ENCODE data around the gene BMX.

BMX gene

GRCh38 chrX:15505101-15505500 is 4.5 kb downstream of the BMX start:
- DNase-seq (ENCODE audit: low spot score) (no peak), FAIRE-seq (no peak)

- DNase-seq (ENCODE audit: low spot score) (no peak), FAIRE-seq (no peak)
These were observed 6.4 kb downstream of the BMX start for GRCh38 chrX:15507005-15507404.

- FAIRE-seq: no peak
These were observed 9.2 kb downstream of the BMX start for GRCh38 chrX:15509845-15510244.

GRCh38 chrX:15511563-15511962 is 11.0 kb downstream of the BMX start:
- FAIRE-seq: no peak
- no peak for DNase-seq (ENCODE audit: low spot score)

More at GRCh38 chrX:15509845-15510244, 9.2 kb downstream of the BMX start:
- no peak for DNase-seq (ENCODE audit: low spot score)

DNA sequence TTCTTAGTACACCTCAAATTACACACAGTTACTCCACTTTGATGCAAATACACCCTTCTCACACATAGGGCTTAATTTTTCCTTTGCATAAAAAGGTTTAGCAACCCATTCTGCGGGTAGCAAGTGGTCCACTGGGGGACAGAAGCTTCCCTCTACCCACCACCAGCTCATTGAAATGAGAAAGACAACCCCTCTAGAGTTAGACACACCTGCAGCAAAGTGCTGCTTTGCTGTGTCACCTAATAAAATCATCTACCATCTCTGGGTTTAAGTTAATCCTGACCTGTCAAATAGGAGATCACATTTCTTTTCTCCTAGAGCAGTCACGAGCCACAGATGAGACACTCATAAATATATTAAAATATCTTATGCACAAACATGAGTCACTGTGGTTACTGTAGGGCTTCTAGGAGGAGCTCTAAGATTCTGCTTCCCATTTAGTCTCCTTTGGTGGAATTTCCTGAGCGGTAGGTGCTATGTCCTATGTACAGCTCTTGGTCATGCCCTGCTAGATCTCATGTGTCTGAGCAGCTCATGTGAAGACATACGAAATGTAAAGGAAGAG is 11.9 kb downstream of the BMX start:
- FAIRE-seq: no peak
- no peak for DNase-seq (ENCODE audit: low spot score)

DNA sequence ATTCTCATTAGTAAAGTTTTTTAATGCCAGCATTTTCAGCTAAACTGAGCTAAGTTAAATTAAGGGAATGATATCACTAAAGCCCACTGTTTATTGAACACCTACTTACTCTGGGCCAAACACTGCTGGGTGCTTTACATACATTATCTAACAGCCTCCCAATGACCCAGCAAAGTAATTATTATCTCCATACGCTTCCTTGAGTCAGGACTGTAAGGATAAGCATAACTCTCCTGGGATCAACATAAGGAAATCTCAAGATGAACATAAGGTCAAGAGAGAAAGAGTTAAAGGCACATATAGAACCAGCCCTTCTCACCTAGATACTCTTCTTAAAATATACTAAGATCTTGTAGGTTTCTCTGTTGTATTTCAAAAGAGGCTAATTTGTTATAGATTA is 13.7 kb downstream of the BMX start:
- FAIRE-seq (no peak), DNase-seq (ENCODE audit: low spot score) (no peak)

DNA sequence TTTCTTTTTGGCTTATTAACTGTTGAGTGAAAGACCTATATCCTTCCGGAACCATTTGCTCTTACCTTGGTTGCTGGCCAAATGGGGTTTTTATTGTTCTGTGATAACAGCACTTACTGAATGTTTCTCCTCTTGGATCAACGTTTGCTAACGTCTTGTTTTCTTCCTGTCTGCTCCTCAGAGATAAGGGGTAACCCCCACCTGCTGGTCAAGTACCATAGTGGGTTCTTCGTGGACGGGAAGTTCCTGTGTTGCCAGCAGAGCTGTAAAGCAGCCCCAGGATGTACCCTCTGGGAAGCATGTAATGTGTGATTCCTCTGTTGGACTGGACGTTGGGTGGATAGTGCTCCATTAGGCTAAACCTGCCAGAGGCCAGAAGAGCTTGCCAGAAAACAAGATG is 15.3 kb downstream of the BMX start:
- DNase-seq (ENCODE audit: low spot score) (no peak), FAIRE-seq (no peak)

DNA sequence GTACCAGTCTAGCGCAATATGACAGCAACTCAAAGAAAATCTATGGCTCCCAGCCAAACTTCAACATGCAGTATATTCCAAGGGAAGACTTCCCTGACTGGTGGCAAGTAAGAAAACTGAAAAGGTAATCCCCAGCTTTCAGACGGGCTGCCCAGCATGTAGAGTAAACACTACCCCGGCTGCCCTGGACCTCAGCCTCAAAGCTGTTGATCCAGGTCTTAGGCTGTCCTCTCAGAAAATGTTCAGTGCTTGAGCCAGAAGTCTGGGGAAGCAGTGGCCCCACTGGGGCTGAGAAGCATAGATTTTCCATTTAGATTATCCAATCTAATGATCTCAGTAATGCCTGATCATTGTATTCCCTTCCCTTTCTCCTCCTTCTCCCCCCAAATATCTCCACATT is 21.9 kb downstream of the BMX start:
- FAIRE-seq (no peak), DNase-seq (ENCODE audit: low spot score) (no peak)

DNA sequence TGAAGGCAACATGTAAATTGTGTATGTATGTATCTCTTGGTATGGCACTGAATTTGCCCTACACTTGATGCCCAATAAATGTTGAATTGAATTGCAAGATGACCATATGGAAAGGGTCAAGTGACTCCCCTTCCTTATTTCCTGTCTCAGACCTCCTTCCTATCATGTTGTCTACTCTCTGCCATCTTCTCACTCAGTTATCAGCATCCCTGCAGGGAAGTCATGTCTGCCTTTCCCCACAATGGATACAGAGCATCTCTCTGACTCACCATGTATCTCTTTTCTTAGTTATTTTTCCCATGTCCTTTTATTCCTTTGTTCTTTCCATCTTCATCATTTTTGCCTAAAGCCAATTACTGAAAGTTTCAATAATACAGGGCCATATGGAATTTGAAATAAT is 22.5 kb downstream of the BMX start:
- DNase-seq (ENCODE audit: low spot score) (no peak), FAIRE-seq (no peak)

DNA sequence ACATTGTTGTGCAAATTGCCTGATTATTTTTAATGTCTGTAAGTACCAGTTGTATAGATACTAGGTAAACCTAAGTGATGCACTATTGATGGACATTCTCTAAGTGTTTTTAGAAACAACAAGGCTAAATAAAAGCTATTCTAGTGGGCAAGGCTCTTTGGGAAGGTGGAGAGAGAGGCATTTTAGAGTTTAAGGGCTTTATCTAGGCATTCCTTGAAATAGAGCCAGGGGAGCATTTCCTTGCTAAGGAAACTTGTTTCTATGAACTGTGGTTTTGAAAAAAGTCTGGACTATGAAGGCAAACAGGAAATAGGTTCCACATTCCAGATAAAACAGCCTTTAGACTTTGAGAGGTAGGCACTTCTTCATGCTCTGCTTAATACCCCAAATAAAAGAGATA is 23.8 kb downstream of the BMX start:
- DNase-seq (ENCODE audit: low spot score) (no peak), FAIRE-seq (no peak)

- no peak for FAIRE-seq
These were observed 25.2 kb downstream of the BMX start for GRCh38 chrX:15525664-15526416.

DNA sequence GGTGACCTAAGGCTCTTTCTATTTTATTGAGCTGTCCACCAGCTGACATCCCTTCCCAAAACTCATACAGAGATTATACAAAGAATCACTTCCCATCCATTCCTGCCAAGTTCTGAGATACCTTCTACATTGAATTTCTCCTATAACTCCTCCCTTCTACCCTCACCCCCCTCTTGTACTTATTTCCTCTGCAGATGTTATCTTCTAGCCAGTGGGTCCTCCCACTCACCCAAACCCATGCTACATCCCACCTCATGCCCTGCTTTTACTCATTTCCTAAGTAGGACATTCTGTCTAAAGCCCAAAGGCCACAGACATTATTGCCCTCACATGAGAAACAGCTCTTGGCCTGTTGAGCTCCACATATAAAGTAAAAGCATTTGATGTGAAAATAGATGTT is 28.6 kb downstream of the BMX start:
- no peak for FAIRE-seq

More at GRCh38 chrX:15525664-15526416, 25.2 kb downstream of the BMX start:
- DNase-seq (ENCODE audit: low spot score): no peak

DNA sequence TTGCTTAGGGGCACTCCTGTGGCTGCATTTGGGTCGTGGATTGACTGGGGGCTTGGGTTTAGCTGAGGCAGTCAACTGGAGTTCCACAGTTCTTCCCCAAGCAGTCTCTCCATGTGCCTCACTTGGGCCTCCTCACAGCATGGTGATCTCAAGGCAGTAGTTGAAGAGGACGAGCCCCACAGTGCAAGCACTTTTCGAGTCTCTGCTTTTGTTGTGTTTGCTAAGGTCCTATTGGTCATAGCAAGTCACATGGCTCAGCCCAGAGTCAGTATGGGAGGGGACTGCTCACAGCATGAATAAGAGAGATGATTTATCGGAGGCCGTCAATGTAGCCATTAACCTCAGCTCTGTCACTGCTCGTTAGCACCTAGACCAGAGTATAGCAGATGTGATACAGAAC is 29.7 kb downstream of the BMX start:
- DNase-seq (ENCODE audit: low spot score) (no peak), FAIRE-seq (no peak)

More for the DNA sequence above, 28.6 kb downstream of the BMX start:
- no peak for DNase-seq (ENCODE audit: low spot score)

DNA sequence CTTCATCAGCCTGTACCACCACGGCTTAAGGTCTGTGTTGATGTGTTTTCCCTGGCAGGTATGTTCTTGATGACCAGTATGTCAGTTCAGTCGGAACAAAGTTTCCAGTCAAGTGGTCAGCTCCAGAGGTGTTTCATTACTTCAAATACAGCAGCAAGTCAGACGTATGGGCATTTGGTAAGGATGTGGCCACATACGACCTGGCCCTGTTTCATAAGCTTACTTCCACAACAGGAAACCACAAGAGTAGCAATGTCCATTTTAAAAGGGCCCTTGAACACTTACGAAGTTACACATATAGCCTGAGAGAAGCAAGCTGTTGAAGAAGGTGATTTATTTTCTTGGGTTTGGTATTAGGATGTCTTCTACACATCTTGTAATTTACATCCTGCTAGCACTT is 46.1 kb downstream of the BMX start:
- no peak for DNase-seq (ENCODE audit: low spot score)

GRCh38 chrX:15547356-15547755 is 46.7 kb downstream of the BMX start:
- FAIRE-seq (no peak), DNase-seq (ENCODE audit: low spot score) (no peak)

More for the DNA sequence above, 46.1 kb downstream of the BMX start:
- FAIRE-seq: no peak

DNA sequence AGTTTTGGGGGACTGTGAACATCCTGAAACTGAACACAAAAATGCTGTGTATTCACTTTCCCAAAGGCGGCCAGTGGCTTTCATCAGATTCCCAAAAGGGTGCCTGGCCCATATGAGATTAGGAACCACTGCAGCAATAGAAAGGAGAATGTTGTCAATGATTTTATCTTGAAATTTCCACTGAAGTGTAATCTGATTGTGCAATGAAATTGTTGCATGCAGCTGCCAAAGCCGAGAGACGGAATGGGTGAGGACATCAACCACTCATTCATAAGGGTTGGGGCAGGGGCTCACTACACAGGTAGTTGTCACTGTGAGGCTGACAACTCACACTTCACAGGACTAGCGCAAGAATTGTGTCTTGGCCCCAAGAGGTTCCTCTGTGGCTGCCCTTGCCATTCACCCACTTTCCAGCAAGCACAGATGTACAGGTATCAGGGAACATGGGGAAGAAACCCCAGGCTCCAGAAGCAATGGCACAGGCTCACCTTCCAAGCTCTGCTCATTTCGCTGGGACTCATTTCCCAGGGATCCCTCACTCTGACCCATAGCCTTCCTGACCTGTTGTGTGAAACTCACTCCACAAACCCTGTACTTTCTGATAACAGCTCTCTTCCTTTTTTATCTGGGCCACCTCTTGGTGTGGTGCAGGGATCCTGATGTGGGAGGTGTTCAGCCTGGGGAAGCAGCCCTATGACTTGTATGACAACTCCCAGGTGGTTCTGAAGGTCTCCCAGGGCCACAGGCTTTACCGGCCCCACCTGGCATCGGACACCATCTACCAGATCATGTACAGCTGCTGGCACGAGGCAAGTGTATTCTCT is 48.8 kb downstream of the BMX start:
- DNase-seq (ENCODE audit: low spot score) (no peak), FAIRE-seq (no peak)

DNA sequence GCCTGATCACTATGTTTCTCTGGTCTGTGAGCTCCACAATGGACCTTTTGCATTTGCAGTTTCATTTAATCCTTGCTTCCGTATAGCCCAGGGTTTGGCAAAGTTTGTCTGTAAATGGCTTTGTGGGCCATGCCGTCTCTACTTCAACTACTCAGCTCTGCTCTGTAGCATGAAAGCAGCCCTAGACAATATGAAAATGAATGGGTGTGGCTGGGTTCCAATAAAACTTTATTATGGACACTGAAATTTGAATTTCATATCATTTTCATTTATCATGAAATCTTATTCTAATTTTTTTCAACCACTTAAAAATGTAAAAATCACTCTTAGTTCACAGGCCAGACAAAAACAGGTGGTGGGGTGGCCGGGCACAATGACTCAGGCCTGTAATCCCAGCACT is 58.6 kb downstream of the BMX start:
- DNase-seq (ENCODE audit: low spot score) (no peak), FAIRE-seq (no peak)

GRCh38 chrX:15560924-15561323 is 60.3 kb downstream of the BMX start:
- FAIRE-seq: no peak

DNA sequence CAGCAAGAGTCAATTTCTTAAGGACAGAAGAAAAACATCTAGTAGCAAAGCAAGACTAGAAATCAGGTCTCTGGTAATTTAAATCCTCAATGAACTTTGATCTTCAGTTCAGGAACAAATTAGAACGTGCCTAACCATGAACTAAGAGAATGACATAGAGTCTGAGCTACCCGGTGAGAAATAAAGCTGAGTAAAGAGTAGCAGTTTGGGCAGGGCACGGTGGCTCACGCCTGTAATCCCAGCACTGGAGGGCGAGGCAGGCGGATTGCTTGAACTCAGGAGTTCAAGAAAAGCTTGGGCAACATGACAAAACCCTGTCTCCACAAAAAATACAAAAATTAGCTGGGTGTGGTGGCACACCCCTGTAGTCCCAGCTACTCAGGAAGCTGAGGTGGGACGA is 62.4 kb downstream of the BMX start:
- DNase-seq (ENCODE audit: low spot score): no peak
- FAIRE-seq: no peak

More at GRCh38 chrX:15560924-15561323, 60.3 kb downstream of the BMX start:
- no peak for DNase-seq (ENCODE audit: low spot score)

DNA sequence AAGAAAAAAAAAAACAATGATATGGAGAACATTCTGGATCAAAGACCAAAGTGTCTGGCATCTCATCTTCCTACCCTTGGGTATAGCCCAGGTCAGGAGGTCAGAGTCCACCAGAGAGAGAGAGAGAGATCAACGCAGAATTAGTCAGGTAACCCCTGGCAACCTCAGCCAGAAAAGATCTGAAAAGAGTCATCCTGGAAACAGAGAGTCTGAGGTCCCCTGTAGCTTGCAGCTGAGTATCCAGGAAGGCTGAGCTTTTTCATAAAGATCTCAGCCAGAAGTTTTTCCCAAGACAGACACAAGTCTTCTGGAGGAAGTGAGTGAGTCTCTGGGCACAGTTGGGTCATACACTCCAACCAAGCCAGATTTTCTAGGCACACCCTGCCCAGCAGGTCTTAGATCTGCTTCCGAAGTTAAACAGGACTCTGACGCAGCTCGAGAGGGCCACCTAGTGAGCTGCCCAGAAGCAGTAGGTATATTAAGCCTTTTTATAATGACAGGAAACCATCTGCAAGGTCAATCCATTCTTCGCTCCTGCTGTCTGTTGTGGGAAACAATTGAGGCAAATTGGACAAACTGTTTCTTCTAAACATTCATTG is 64.5 kb downstream of the BMX start:
- FAIRE-seq (no peak), DNase-seq (ENCODE audit: low spot score) (no peak)

DNA sequence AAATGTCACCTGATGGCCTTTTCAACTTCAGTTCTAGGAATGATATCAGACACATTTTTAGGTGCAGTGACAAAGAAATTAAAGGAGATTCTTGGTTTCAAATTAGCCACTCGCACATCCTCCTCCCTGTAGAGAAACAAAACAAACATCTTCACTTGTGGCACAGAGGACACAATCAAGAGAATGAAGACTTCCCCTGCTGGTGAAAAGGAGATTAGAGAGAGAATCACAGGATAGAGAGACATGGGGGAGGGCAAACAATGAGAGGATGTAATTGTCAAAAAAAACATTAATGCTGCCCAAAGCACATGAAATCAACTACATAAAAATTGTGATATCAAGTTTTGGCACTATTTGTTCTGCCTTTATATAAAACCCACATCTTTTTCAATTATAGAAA is 65.6 kb downstream of the BMX start:
- DNase-seq (ENCODE audit: low spot score) (no peak), FAIRE-seq (no peak)

GRCh38 chrX:15567267-15567666 is 66.7 kb downstream of the BMX start:
- FAIRE-seq (no peak), DNase-seq (ENCODE audit: low spot score) (no peak)

Measured in RCC 7860 (cell line).